Epithelial cell of esophagus (primary cell): ENCODE measurements around the gene DSCAML1.

Experiments used
- DNase-seq: peaks from one replicate; pipeline ENCODE4 v3.0.0; 2010; ENCODE audit warnings: low read depth
- H3K4me3 ChIP-seq: 2 replicates; pipeline ENCODE4 v1.5.1; 2011; ENCODE audit warnings: mild to moderate bottlenecking, low read length, control low read depth
- TF ChIP-seq, protein P1 (sequence below): IDR thresholded peaks from 2 replicates; pipeline ENCODE4 v1.5.1; 2011; ENCODE audit warnings: low read depth, mild to moderate bottlenecking, low read length, control low read depth, inconsistent platforms; ENCODE audit not compliant: insufficient read depth; ENCODE audit errors: missing control alignments

The DSCAML1 gene

DNA sequence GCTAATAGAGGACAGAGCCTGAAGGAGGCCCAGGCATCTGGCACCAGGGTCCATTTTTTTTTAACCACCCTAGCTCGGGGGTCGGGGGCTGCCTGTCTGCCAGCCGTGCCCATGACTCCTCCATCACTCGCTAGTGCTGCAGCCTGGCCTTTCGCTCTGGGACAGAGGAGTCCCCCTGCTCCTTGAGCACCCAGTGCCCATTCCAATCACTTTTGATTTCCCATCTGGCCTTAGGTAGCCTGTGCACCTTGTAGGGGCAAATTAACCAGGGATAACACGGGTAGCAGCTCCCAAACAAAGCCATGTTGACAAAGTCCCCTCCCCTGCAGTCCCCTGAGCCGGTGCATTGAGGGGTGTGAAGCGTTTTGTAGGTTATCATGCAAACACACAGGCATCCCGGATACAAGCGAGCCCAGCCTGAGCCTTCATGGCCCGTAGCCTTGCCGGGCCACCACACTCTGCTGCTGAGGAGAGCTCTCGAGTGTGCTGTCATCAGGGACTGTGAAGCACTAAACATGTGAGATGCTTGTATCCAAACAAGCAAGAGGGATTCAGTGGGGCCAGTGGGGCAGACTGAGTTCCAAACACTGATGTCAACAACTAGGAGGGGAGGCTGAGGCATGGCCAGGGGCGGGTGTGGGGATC is 208.7 kb downstream of the DSCAML1 start:
- no peak overlapping the region for H3K4me3 ChIP-seq
- DNase-seq, result no peak
- TF ChIP-seq, protein P1, sequence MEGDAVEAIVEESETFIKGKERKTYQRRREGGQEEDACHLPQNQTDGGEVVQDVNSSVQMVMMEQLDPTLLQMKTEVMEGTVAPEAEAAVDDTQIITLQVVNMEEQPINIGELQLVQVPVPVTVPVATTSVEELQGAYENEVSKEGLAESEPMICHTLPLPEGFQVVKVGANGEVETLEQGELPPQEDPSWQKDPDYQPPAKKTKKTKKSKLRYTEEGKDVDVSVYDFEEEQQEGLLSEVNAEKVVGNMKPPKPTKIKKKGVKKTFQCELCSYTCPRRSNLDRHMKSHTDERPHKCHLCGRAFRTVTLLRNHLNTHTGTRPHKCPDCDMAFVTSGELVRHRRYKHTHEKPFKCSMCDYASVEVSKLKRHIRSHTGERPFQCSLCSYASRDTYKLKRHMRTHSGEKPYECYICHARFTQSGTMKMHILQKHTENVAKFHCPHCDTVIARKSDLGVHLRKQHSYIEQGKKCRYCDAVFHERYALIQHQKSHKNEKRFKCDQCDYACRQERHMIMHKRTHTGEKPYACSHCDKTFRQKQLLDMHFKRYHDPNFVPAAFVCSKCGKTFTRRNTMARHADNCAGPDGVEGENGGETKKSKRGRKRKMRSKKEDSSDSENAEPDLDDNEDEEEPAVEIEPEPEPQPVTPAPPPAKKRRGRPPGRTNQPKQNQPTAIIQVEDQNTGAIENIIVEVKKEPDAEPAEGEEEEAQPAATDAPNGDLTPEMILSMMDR, result no peak

DNA sequence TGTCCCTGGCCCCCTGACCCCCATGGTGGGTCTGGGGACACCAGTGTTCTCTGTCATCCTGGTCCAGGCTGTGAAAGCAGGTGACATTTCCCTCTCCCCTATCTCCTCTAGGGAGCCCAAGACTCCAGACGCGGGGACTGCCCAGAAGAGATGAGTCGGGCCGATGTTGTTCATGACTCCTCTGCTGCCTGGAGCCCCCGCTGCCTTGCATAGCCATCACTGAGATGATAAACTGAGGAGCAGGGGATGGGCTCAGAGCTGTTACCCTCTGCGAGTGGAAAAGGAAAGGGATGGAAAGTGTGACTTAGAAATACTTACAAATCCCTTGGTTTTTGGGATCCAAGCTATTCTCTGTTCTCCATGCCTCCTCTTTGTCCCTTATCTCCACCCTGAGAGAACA is 209.6 kb downstream of the DSCAML1 start:
- TF ChIP-seq, protein P1, result no peak
- H3K4me3 ChIP-seq, result no peak overlapping the region
- no peak for DNase-seq

DNA sequence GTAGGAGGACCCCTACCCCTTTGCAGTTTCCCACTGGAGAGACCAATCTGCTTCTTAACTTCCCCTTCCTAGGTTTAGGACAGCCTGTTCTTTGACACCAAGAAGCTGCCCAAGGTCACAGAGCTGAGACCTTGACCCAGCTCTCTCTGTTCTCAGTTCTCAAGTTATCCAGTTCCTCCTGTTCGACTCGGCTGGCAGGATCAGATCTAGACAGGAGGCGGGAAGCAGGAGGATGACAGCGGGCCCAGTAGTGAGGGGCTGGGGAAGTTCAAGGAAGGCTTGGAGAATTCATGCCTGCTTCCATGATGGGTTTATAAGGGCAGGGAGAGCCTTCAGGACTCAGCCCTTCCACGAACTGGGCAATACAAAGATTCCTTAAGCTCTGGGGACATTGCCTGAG is 210.6 kb downstream of the DSCAML1 start:
- no peak for DNase-seq
- TF ChIP-seq, protein P1, result no peak
- H3K4me3 ChIP-seq, result no peak overlapping the region

DNA sequence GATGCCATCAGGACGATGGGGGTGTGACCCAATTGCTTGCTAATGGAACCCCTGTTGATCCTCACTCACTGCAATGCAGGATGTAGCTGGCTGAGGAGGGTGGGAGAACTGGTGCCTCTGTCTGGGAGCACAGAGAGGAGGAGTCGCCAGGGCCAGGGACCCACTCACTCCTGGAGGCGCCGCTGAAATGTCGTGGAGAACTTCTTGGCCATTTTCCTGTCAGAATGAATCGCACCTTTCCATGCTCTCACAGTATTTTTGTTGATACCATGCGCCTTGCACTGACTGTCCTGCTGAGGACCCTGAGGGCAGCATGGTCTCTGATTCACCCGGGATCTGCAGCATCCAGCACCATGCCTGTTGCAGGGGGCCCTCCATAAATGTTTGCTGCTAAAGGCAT is 211.4 kb downstream of the DSCAML1 start:
- DNase-seq, result no peak
- TF ChIP-seq, protein P1, result no peak
- H3K4me3 ChIP-seq, result no peak overlapping the region

DNA sequence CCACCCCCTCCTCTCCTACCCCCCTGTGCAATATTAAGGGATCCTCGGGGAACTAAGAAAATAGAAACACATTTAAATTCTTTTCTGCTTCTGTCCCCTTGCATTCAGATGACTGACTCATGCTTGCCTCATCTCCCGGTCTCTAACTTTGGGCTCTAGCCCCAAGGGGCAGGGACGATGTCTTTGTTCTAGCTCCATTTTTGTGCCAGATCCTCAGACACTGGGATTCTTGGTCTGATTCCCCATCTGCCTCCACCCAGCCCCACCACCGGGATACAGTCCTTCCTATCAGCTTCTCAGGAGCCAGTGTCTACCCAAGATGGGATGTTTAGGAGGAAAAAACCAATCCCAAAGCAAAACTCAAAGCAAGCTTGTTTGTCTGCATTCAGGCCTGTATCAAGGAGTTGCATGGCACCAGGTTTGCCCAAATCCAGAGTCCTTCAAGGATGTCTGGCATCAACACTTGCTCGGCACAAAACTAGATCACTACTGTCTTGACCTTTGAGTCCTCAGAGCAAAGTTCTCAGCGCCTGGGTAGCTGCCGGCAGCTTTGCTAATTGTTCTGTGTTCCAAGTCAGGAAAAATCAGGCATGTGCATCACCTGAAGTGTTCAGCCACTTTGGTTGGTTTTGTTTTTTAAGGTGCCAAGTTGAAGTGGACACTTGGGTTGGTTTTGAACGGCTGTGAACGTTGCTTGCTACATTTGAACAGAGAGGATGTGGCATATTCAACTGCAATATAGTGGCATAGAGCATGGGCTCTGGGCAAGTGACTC is 212.8 kb downstream of the DSCAML1 start:
- H3K4me3 ChIP-seq, result no peak overlapping the region
- TF ChIP-seq, protein P1, result no peak
- DNase-seq, result no peak

DNA sequence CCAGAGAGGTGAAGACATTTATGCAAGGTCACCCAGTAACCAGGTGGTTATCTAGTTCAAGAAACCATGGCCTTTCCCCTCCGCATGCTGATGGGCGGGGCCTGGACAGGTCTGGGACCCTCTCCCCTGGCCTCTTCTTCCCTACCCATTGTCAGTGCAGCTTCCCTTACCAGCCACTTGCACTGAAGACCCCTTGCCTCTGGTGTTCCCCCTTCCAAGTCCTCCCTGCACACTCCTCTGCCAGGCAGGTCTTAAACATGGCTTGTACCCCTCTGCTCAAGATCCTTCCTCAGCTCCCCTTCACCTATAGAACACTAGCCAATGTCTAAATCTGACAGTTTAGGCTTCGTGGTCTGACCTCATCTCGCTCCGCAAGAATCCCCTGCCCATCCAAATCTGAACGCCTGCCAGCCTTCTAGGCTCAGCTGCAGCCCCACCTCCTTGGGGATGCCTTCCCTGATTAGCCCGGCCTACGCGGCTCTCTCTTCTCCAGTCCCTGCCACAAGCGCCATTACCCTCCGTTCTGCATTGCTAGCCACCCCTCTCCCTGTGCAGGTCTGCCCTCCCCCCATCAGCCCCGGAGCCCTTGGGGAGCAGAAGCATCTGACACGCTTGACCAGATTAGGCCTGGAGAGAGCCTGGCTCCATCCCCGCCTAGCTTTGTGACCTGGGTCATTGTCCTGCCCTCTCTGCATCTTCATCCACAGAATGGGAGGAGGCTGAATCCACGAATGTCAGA is 213.8 kb downstream of the DSCAML1 start:
- TF ChIP-seq, protein P1, result no peak
- no peak overlapping the region for H3K4me3 ChIP-seq
- DNase-seq, result no peak
